HG03045 (cell line): ENCODE results near the gene SHANK2.

Experiments used
- ATAC-seq: cut with Tn5 transposase; IDR thresholded peaks from one replicate; pipeline ENCODE4 v1.9.1; 2021; ENCODE audit warnings: mild to moderate bottlenecking, moderate library complexity; ENCODE audit not compliant: unreplicated experiment

The SHANK2 gene

DNA sequence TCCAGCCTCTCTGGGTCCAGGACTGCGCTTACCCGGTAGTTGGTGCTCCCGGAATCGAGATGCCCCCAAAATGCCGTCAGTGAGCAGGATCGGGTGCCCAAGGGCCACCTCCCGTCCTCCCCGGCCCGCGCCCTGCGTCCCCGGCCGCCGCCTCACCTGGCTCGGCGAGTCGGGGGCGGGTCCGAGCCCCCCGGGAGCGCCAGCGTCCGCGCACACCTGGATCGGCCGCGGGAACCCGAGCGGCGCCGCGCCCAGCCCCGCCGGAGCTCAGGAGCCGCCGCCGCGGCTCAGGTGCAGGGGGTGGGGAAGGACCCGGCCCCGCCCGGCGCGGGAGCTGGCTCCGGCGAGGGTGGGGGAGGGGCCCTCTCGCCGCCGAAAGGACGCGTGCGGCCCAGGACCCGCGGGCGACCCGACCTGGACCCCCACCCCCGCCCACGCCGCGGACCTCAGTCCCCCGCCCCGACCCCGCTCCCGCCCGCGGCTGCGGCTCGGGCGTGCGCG, at the start of gene SHANK2:
Gene SHANK2, minus strand, starts transcription at position 309 of the 501 bp plus-strand sequence. CDS start 105,251 bp downstream, outside the sequence.
- ATAC-seq, result no peak

- ATAC-seq, result no peak
These were observed 49.6 kb upstream of the SHANK2 start for GRCh38 chr11:71301858-71302533.

- ATAC-seq, result no peak
These were observed 48.9 kb upstream of the SHANK2 start for GRCh38 chr11:71301046-71301857.

DNA sequence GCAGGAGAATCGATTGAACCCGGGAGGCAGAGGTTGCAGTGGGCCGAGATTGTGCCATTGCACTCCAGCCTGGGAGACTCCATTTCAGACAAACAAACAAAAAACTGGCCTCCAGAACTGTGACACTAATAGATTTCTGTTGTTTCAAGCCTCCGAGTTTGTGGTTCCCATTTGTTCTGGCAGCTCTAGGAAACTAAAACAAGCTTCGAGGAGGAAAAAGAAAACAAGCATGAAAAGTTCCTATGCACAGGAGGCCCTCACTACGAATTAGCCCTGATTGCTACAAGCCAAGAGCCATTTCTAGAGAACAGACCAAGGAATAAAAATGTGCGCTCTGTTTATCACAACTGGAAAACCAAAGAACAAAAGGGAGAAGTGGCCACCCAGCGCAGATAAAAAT, 47.8 kb upstream of the SHANK2 start:
- ATAC-seq, result no peak

GRCh38 chr11:71298761-71299181, 46.4 kb upstream of the SHANK2 start:
- no peak for ATAC-seq

- no peak for ATAC-seq
These were observed 45.7 kb upstream of the SHANK2 start for GRCh38 chr11:71298016-71298550.

- ATAC-seq, result no peak
These were observed 42.6 kb upstream of the SHANK2 start for GRCh38 chr11:71294846-71295600.

- no peak for ATAC-seq
These were observed 41.8 kb upstream of the SHANK2 start for GRCh38 chr11:71293961-71294782.

- no peak for ATAC-seq
These were observed 34.6 kb upstream of the SHANK2 start for GRCh38 chr11:71286701-71287643.

DNA sequence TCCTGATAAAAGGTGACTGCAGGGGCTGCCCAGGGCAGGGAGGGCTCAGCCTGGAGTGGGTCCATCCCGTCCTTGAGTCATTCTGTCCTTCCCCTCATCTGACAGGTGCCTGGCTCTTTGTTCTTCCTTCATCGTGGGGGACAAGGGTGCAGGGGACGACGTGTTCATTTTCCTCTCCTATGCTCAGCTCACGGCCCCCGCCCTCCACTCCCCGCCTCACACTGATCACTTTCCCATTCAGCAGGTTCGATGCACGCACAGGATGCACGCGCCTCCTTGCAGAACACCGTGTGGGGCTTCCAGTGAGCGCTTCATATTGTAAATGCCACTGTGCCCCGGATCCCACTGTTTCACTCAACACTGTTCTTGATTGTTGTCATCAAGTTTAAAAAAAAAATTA, 32.7 kb upstream of the SHANK2 start:
- ATAC-seq, result no peak

DNA sequence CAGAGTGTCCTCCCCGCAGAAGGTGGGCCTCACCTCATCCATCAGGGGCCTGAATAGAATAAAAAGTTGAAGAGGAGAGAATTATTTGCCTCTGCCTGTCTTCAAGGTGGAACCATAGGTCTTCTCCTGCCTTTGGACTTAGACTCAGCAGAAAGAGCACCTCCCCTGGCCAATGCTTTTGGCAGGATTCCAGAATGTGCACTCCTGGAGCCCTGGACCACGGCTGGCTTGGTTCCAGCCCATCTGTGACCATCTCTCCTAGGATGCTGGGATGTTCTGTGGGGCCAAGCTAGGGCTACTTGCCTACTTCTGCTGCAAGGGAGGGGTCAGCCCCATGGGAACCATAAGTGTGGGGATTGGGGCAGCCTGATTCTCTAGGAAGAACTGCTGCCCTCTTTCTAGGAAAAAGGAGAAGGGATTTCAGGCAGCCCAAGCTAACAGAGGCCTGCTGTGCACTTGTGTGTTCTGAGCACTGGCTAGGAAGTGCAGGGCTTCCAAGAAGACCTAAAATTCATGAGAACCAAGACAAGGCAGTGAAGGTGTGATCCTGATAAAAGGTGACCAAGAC, 32.2 kb upstream of the SHANK2 start:
- no peak for ATAC-seq

- no peak for ATAC-seq
These were observed 31.6 kb upstream of the SHANK2 start for GRCh38 chr11:71283971-71284441.

- ATAC-seq, result no peak
These were observed 30.4 kb upstream of the SHANK2 start for GRCh38 chr11:71282581-71283351.

GRCh38 chr11:71281831-71282230, 29.5 kb upstream of the SHANK2 start:
- no peak for ATAC-seq

GRCh38 chr11:71281204-71281603, 28.8 kb upstream of the SHANK2 start:
- no peak for ATAC-seq

GRCh38 chr11:71279916-71280645, 27.7 kb upstream of the SHANK2 start:
- ATAC-seq, result no peak

- no peak for ATAC-seq
These were observed 19.8 kb upstream of the SHANK2 start for GRCh38 chr11:71272161-71272560.
